Skin epidermis (tissue), 12 donors: ENCODE results near the gene PIN1.
"Not testable (repeated sequence)": the region's sequence is repeated elsewhere in the genome, so short reads cannot be mapped to it uniquely, and the experiment has no call there.

ENCODE experiments used
- H3K27ac ChIP-seq, 21 experiments: fragments of 200-600 bp; sonication (generic) in 11 of 21; one replicate each; pipeline ENCODE4 v1.5.0; 2020; ENCODE audit warnings: mild to moderate bottlenecking in 3 of 21, inconsistent platforms in 2 of 21, moderate library complexity in 2 of 21
- H3K4me3 ChIP-seq, 7 experiments: fragments of 200-600 bp; sonication (generic) in 2 of 7; one replicate each; pipeline ENCODE4 v1.5.0; 2020; ENCODE audit warnings: inconsistent platforms in 2 of 7, mild to moderate bottlenecking in 2 of 7, moderate library complexity in 1 of 7

Gene PIN1

GRCh38 chr19:9834726-9835506, at the start of gene PIN1:
Gene PIN1 (plus strand): TSS chr19:9835318. CDS start chr19:9835345, 27 bp downstream.
- peak within 1 kb of the TSS; percentile 51 to 94 (median 83) for H3K27ac ChIP-seq
- peak within 1 kb of the TSS; percentile 69 to 99 (median 92) for H3K4me3 ChIP-seq

DNA sequence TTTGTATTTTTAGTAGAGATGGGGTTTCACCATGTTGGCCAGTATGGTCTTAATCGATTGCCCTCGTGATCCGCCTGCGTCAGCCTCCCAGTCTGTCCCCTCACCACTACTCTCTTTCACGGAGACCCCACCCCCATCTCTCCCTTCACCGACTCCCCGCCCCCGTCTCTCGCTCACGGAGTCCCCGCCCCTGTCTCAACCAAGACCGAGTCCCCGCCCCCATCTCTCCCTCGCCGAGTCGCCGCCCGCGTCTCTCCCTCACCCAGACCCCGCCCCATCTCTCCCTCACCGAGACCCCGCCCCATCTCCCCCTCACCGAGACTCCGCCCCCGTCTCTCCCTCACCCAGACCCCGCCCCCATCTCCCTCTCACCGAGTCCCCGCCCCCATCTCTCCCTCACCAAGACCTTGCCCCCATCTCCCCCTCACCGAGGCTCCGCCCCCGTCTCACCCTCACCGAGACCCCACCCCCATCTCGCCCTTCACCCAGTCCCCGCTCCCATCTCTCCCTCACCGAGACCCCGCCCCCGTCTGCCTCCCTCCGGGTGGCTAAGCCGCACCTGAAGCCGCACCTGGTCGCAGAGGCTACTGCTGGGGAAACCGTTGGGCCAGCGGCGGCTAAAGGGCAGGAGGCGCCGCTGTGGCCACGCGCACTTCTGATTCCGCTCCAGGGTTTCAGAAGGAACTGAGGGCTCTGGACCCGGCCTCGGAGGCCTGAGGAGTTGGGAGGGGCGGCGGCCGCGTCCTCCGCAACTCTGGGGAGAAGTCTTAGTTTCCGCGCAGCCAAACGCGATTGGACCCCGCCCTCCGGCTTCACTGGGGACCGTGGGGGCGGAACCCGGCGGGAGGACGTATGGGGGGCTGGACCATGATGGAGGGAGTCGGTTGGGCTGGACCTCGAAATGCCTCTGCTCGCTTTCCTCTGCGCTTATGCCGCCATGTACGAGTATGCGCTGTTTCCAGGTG, 49.5 kb upstream of the PIN1 start:
- Histone ChIP-seq H3K4me3 (peak overlapping the region; percentile 45 to 70 (median 56)), H3K27ac (peak overlapping the region; percentile 65 to 94 (median 90))

DNA sequence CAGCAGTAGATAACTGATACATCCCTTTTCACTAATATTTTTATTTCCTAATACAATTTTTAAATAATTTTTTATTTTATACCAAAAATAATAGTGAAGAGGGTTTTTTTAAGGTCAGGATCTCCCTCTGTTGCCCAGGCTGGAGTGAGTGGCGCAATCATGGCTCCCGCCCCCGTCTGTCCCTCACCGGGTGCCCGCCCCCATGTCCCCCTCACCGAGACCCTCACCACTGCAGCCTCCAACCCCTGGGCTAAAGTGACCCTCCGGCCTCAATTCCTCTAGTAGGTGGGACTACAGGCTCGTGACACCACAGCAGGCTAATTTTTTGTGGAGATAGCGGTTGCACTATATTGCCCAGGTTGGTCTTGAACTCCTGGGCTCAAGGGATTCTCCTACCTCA, 48.8 kb upstream of the PIN1 start:
- Histone ChIP-seq H3K27ac (peak overlapping the region in 20 of 21 experiments; percentile 39 to 94 (median 90)), H3K4me3 (peak overlapping the region; percentile 45 to 70 (median 56))

GRCh38 chr19:9786819-9787218, 48.3 kb upstream of the PIN1 start:
- Histone ChIP-seq H3K4me3 (no peak overlapping the region), H3K27ac (peak overlapping the region in 12 of 21 experiments; percentile 85 to 94 (median 91))

GRCh38 chr19:9788604-9789003, 46.5 kb upstream of the PIN1 start:
- H3K27ac ChIP-seq, H3K4me3 ChIP-seq: not testable (repeated sequence)

- H3K4me3 ChIP-seq: no peak overlapping the region
- H3K27ac ChIP-seq: no peak overlapping the region
Measured at GRCh38 chr19:9789066-9789465, 46.1 kb upstream of the PIN1 start.

DNA sequence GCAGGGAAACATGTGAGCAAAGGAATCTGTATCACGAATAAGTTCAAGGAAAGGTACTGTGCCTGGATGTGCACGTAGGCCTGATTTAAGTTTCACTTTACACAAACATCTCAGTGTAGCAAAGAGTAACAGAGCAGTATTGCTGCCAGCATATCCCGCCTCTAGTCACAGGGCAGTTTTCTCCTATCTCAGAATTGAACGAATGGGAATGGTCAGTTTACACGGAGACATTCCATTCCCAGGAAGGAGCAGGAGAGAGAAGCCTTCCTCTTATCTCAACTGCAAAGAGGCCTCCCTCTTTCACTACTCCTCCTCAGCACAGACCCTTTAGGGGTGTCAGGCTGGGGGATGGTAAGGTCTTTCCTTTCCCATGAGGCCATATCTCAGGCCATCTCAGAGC, 45.5 kb upstream of the PIN1 start:
- H3K4me3 ChIP-seq, H3K27ac ChIP-seq: not testable (repeated sequence)

GRCh38 chr19:9791073-9791367, 44.1 kb upstream of the PIN1 start:
- Histone ChIP-seq H3K27ac (peak overlapping the region in 9 of 21 experiments; percentile 42 to 93 (median 69)), H3K4me3 (peak overlapping the region in 5 of 7 experiments; percentile 27 to 76 (median 58))

- Histone ChIP-seq H3K27ac (peak overlapping the region in 20 of 21 experiments; percentile 66 to 95 (median 88)), H3K4me3 (peak overlapping the region; percentile 47 to 76 (median 58))
Measured at GRCh38 chr19:9791552-9792205, 43.4 kb upstream of the PIN1 start.

GRCh38 chr19:9792206-9793070, 42.7 kb upstream of the PIN1 start:
- H3K4me3 ChIP-seq: peak overlapping the region; percentile 47 to 76 (median 58)

DNA sequence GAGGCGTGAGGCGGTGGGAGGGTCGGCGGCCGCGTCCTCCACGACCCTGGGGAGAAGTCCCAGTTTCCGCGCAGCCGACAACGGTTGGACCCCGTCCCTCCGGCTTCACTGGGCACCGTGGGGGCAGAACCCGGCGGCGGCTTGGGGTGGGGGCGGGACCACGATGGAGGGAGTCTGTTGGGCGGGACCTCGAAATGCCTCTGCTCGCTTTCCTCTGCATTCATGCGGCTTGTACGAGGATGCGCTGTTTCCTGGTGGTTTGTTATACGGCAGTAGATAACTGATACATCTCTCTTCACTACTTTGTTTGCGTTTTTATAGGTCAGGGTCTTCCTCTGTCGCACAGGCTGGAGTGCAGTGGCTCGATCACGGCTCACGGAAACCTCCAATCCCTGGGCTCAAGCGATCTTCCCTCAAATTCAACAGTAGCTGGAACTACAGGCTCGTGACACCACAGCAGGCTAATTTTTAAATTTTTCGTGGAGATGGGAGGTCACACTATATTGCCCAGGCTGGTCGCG, 42.0 kb upstream of the PIN1 start:
- Histone ChIP-seq H3K4me3 (peak overlapping the region; percentile 47 to 76 (median 58)), H3K27ac (peak overlapping the region; percentile 8 to 95 (median 89))

More at GRCh38 chr19:9792206-9793070, 42.7 kb upstream of the PIN1 start:
- H3K27ac ChIP-seq: peak overlapping the region; percentile 44 to 95 (median 89)

GRCh38 chr19:9796113-9796773, 38.9 kb upstream of the PIN1 start:
- peak overlapping the region in 10 of 21 experiments; percentile 6 to 80 (median 45) for H3K27ac ChIP-seq
- no peak overlapping the region for H3K4me3 ChIP-seq

DNA sequence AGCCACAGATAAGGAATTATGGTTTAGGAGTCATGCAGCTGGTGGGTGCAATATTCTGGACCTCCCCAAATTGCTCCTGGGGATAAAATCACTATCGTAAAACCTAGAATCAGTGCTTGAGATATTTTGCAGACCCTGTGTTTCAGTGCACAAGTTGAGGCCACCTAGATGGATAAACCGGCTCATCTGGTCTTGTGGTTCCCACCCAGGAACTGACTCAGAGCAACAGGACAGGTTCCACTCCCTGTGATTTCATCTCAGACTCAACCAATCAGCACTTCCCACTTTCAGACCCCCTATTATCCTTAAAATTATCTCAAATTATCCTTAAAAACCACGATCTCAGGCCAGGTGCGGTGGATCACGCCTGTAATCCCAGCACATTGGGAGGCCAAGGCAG, 37.2 kb upstream of the PIN1 start:
- Histone ChIP-seq H3K27ac (peak overlapping the region in 14 of 21 experiments; percentile 26 to 80 (median 45)), H3K4me3 (no peak overlapping the region)

GRCh38 chr19:9799162-9799561, 36.0 kb upstream of the PIN1 start:
- no peak overlapping the region for H3K27ac ChIP-seq

DNA sequence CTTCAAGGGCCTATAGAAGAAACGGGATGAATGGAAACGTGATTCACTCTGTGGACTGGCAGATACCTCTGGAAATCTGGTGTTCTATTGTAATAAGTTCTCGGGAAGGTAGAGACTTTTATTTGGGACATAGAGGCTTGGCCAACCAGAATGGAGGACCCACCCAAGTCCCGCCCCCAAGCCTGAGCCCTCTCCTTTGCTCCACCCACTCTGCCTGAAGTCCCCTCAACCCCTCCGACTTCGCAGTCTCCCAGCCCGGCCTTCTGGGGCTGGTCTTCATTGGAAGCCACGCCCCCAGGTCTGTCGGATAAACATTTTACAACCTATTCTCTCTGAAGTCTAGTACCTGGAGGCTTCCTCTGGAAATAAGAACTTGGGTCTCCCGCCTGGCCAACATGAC, 33.1 kb upstream of the PIN1 start:
- H3K27ac ChIP-seq: no peak overlapping the region
- no peak overlapping the region for H3K4me3 ChIP-seq

More at GRCh38 chr19:9799162-9799561, 36.0 kb upstream of the PIN1 start:
- no peak overlapping the region for H3K4me3 ChIP-seq

DNA sequence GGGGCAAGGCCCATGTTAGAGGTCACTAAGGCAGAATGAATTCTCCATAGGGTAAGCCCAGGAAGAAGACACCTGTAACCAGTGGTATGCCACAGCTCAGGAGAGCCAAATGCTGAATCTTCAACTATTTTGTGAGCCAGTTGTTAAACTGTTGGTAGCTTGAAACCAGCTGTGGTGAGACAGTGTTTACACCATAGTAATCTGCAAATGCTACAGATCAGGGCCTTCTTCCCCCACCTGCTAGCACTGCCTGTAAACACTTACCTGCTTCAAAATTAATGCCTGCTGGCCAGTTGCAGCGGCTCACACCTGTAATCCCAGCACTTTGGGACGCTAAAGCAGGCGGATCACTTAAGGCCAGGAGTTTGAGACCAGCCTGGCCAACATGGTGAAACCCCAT, 28.3 kb upstream of the PIN1 start:
- no peak overlapping the region for H3K27ac ChIP-seq
- H3K4me3 ChIP-seq: no peak overlapping the region

GRCh38 chr19:9808855-9809824, 26.0 kb upstream of the PIN1 start:
- no peak overlapping the region for H3K4me3 ChIP-seq
- peak overlapping the region in 2 of 21 experiments; percentile 3 to 63 for H3K27ac ChIP-seq
